Fibroblast of skin of right biceps (primary cell): ENCODE measurements around the gene TEX13B.
"Not testable (repeated sequence)": the region's sequence is repeated elsewhere in the genome, so short reads cannot be mapped to it uniquely, and the experiment has no call there.

ENCODE experiments used
- DNase-seq: peaks from one replicate; pipeline ENCODE4 v3.0.0-alpha.2; 2013

The TEX13B gene

GRCh38 chrX:107982356-107982755 is at the start of gene TEX13B:
TSS of gene TEX13B (minus strand) at chrX:107982370. CDS start at chrX:107982127, 243 bp downstream.
- no peak for DNase-seq

- no peak for DNase-seq
Observed at GRCh38 chrX:108029928-108030711, 48.0 kb upstream of the TEX13B start.

- DNase-seq: no peak
Observed at GRCh38 chrX:108028854-108029253, 46.7 kb upstream of the TEX13B start.

GRCh38 chrX:108025954-108026600 is 43.9 kb upstream of the TEX13B start:
- DNase-seq: no peak

GRCh38 chrX:108025376-108025775 is 43.2 kb upstream of the TEX13B start:
- no peak for DNase-seq

GRCh38 chrX:108022491-108023089 is 40.4 kb upstream of the TEX13B start:
- DNase-seq: no peak

GRCh38 chrX:108020631-108021030 is 38.5 kb upstream of the TEX13B start:
- DNase-seq: no peak

GRCh38 chrX:108019382-108019875 is 37.3 kb upstream of the TEX13B start:
- DNase-seq: no peak

GRCh38 chrX:108018656-108019381 is 36.6 kb upstream of the TEX13B start:
- DNase-seq: no peak

- peak; percentile 11 for DNase-seq
Observed at GRCh38 chrX:108001218-108001814, 19.1 kb upstream of the TEX13B start.

- no peak for DNase-seq
Observed at GRCh38 chrX:108000751-108001150, 18.6 kb upstream of the TEX13B start.

- DNase-seq: no peak
Observed at GRCh38 chrX:107996124-107996523, 14.0 kb upstream of the TEX13B start.

- DNase-seq: no peak
Observed at GRCh38 chrX:107985033-107985432, 2.9 kb upstream of the TEX13B start.

- no peak for DNase-seq
Observed at GRCh38 chrX:107979534-107979933, 2.6 kb downstream of the TEX13B start.

- DNase-seq: peak; percentile 7
Observed at GRCh38 chrX:107978707-107979307, 3.4 kb downstream of the TEX13B start.

GRCh38 chrX:107978071-107978470 is 4.1 kb downstream of the TEX13B start:
- no peak for DNase-seq

GRCh38 chrX:107971636-107972035 is 10.5 kb downstream of the TEX13B start:
- no peak for DNase-seq

- no peak for DNase-seq
Observed at GRCh38 chrX:107970073-107970472, 12.1 kb downstream of the TEX13B start.

- DNase-seq: no peak
Observed at GRCh38 chrX:107968623-107969022, 13.5 kb downstream of the TEX13B start.

- not testable (repeated sequence) for DNase-seq
Observed at GRCh38 chrX:107955337-107955736, 26.8 kb downstream of the TEX13B start.

- DNase-seq: no peak
Observed at GRCh38 chrX:107940095-107940494, 42.1 kb downstream of the TEX13B start.

- no peak for DNase-seq
Observed at GRCh38 chrX:107936434-107936730, 45.8 kb downstream of the TEX13B start.
